ENCODE results near the gene TNRC6C.
A peak's percentile ranks its signal among the peaks of the same experiment; 100 is the strongest.
"Not testable (repeated sequence)": the region's sequence is repeated elsewhere in the genome, so short reads cannot be mapped to it uniquely, and the experiment has no call there.

TNRC6C gene

GRCh38 chr17:78048346-78049292 lies 90.1 kb downstream of the TNRC6C start:
- no peak for DNase-seq

- DNase-seq: no peak
Observed at GRCh38 chr17:78049609-78050008, 91.1 kb downstream of the TNRC6C start.

GRCh38 chr17:78051186-78051972 lies 92.9 kb downstream of the TNRC6C start:
- no peak for DNase-seq

- DNase-seq: no peak
Observed at GRCh38 chr17:78053777-78054468, 95.4 kb downstream of the TNRC6C start.

- DNase-seq: no peak
Observed at GRCh38 chr17:78057113-78057740, 98.7 kb downstream of the TNRC6C start.

GRCh38 chr17:78058001-78058400 lies 99.5 kb downstream of the TNRC6C start:
- DNase-seq: no peak

- no peak for DNase-seq
Observed at GRCh38 chr17:78058581-78058980, 100.1 kb downstream of the TNRC6C start.

- no peak for DNase-seq
Observed at GRCh38 chr17:78062596-78062995, 104.1 kb downstream of the TNRC6C start.

- DNase-seq: no peak
Observed at GRCh38 chr17:78063489-78063888, 105.0 kb downstream of the TNRC6C start.

GRCh38 chr17:78064708-78065107 lies 106.2 kb downstream of the TNRC6C start:
- no peak for DNase-seq

GRCh38 chr17:78066976-78067375 lies 108.5 kb downstream of the TNRC6C start:
- not testable (repeated sequence) for DNase-seq

- no peak for DNase-seq
Observed at GRCh38 chr17:78069695-78070094, 111.2 kb downstream of the TNRC6C start.

GRCh38 chr17:78072961-78073360 lies 114.5 kb downstream of the TNRC6C start:
- no peak for DNase-seq

- DNase-seq: no peak
Observed at GRCh38 chr17:78075011-78075410, 116.5 kb downstream of the TNRC6C start.

GRCh38 chr17:78075545-78075944 lies 117.0 kb downstream of the TNRC6C start:
- DNase-seq: peak; percentile 65

GRCh38 chr17:78079253-78079652 lies 120.8 kb downstream of the TNRC6C start:
- no peak for DNase-seq

GRCh38 chr17:78081551-78081950 lies 123.0 kb downstream of the TNRC6C start:
- DNase-seq: no peak

- DNase-seq: peak; percentile 23
Observed at GRCh38 chr17:78082355-78082872, 123.9 kb downstream of the TNRC6C start.

- no peak for DNase-seq
Observed at GRCh38 chr17:78082988-78083387, 124.5 kb downstream of the TNRC6C start.

- no peak for DNase-seq
Observed at GRCh38 chr17:78086740-78087139, 128.2 kb downstream of the TNRC6C start.

- DNase-seq: no peak
Observed at GRCh38 chr17:78088529-78088928, 130.0 kb downstream of the TNRC6C start.

GRCh38 chr17:78089576-78090281 lies 131.2 kb downstream of the TNRC6C start:
- DNase-seq: no peak

Data from midbrain (tissue), 1 donor.